H9 (cell line): ENCODE data around the gene DDX21. TPM values are rescaled to one million over a fixed set of nuclear protein-coding genes. Genes with fewer than 3 reads are reported as not detected.

Experiments
- DNase-seq: peaks from one replicate; pipeline ENCODE4 v3.0.0-alpha.2; 2017
- H2AFZ ChIP-seq: one replicate; pipeline ENCODE4 v1.6.1; 2013; ENCODE audit warnings: mild to moderate bottlenecking, low read length, control low read depth, moderate library complexity
- H2AK5ac ChIP-seq: 2 replicates; pipeline ENCODE4 v1.6.1; 2013; ENCODE audit warnings: low read length, control low read depth, mixed read lengths; ENCODE audit not compliant: insufficient read length
- H2BK120ac ChIP-seq: one replicate; pipeline ENCODE4 v1.6.1; 2013; ENCODE audit warnings: low read depth, mild to moderate bottlenecking, low read length, control low read depth, inconsistent platforms; ENCODE audit not compliant: poor library complexity, severe bottlenecking
- H2BK12ac ChIP-seq: 2 replicates; pipeline ENCODE4 v1.6.1; 2013; ENCODE audit warnings: low read length, control low read depth, mixed read lengths, low read depth; ENCODE audit not compliant: insufficient read length
- H2BK15ac ChIP-seq: 2 replicates; pipeline ENCODE4 v1.6.1; 2013; ENCODE audit warnings: low read depth, low read length, control low read depth
- H2BK20ac ChIP-seq: one replicate; pipeline ENCODE4 v1.6.1; 2013; ENCODE audit warnings: low read depth, mild to moderate bottlenecking, low read length, control low read depth, inconsistent platforms; ENCODE audit not compliant: poor library complexity, severe bottlenecking
- H2BK5ac ChIP-seq: 2 replicates; pipeline ENCODE4 v1.6.1; 2013; ENCODE audit warnings: low read length, control low read depth, mixed read lengths; ENCODE audit not compliant: insufficient read length
- H3K14ac ChIP-seq: 2 replicates; pipeline ENCODE4 v1.6.1; 2013; ENCODE audit warnings: low read length, control low read depth; ENCODE audit not compliant: insufficient read depth
- H3K18ac ChIP-seq: 2 replicates; pipeline ENCODE4 v1.6.1; 2013; ENCODE audit warnings: low read depth, mild to moderate bottlenecking, mixed read lengths, low read length, control low read depth; ENCODE audit not compliant: insufficient read length
- H3K23ac ChIP-seq: 2 replicates; pipeline ENCODE4 v1.6.1; 2013; ENCODE audit warnings: low read length, control low read depth, mixed read lengths, low read depth; ENCODE audit not compliant: insufficient read length
- H3K23me2 ChIP-seq: 2 replicates; pipeline ENCODE4 v1.6.1; 2013; ENCODE audit warnings: low read depth, mild to moderate bottlenecking, mixed read lengths, low read length, control low read depth; ENCODE audit not compliant: insufficient read length, poor library complexity, severe bottlenecking
- H3K27ac ChIP-seq: 2 replicates; pipeline ENCODE4 v1.5.1; 2013; ENCODE audit warnings: low read length, control low read depth, mixed read lengths, low read depth; ENCODE audit not compliant: insufficient read length
- H3K27me3 ChIP-seq: 2 replicates; pipeline ENCODE4 v1.6.1; 2013; ENCODE audit warnings: low read length, control low read depth, inconsistent platforms; ENCODE audit not compliant: insufficient read depth
- H3K4ac ChIP-seq: 2 replicates; pipeline ENCODE4 v1.6.1; 2013; ENCODE audit warnings: low read depth, mild to moderate bottlenecking, control low read depth, inconsistent platforms, low read length, moderate library complexity
- H3K4me1 ChIP-seq: 2 replicates; pipeline ENCODE4 v1.6.1; 2013; ENCODE audit warnings: low read length, control low read depth, inconsistent platforms; ENCODE audit not compliant: insufficient read depth
- H3K4me2 ChIP-seq: 2 replicates; pipeline ENCODE4 v1.6.1; 2013; ENCODE audit warnings: low read length, control low read depth, mixed read lengths; ENCODE audit not compliant: insufficient read length, insufficient read depth
- H3K56ac ChIP-seq: 2 replicates; pipeline ENCODE4 v1.6.1; 2013; ENCODE audit warnings: low read depth, mild to moderate bottlenecking, mixed read lengths, low read length, control low read depth; ENCODE audit not compliant: insufficient read length
- H3K79me1 ChIP-seq: 2 replicates; pipeline ENCODE4 v1.6.1; 2013; ENCODE audit warnings: low read depth, mild to moderate bottlenecking, moderate library complexity, low read length, control low read depth, inconsistent platforms; ENCODE audit not compliant: insufficient read depth, poor library complexity, severe bottlenecking
- H3K79me2 ChIP-seq: 2 replicates; pipeline ENCODE4 v1.6.1; 2013; ENCODE audit warnings: low read length, control low read depth, inconsistent platforms; ENCODE audit not compliant: insufficient read depth
- H3K9ac ChIP-seq: 2 replicates; pipeline ENCODE4 v1.6.1; 2013; ENCODE audit warnings: low read length, control low read depth, mixed read lengths; ENCODE audit not compliant: insufficient read length; ENCODE audit errors: extremely low read depth
- H3K9me3 ChIP-seq: one replicate; pipeline ENCODE4 v1.6.1; 2013; ENCODE audit warnings: low read depth, low read length, inconsistent platforms; ENCODE audit not compliant: control insufficient read depth
- H3T11ph ChIP-seq: one replicate; pipeline ENCODE4 v1.6.1; 2013; ENCODE audit warnings: mild to moderate bottlenecking, low read length, control low read depth, inconsistent platforms
- H4K20me1 ChIP-seq: one replicate; pipeline ENCODE4 v1.6.1; 2013; ENCODE audit not compliant: control insufficient read depth, insufficient read length, insufficient read depth
- H4K5ac ChIP-seq: 2 replicates; pipeline ENCODE4 v1.6.1; 2013; ENCODE audit warnings: low read depth, mild to moderate bottlenecking, mixed read lengths, low read length, control low read depth; ENCODE audit not compliant: insufficient read length
- H4K8ac ChIP-seq: replicated peaks from 2 replicates; pipeline ENCODE4 v1.6.1; 2013; ENCODE audit warnings: low read length, control low read depth, mixed read lengths, low read depth; ENCODE audit not compliant: insufficient read length
- H4K91ac ChIP-seq: 2 replicates; pipeline ENCODE4 v1.6.1; 2013; ENCODE audit warnings: low read depth, mild to moderate bottlenecking, moderate library complexity, mixed read lengths, low read length, control low read depth; ENCODE audit not compliant: insufficient read length
- H3K27ac Mint-ChIP-seq, 3 experiments: 2 replicates in 2 of 3; 3 replicates in 1 of 3; pipeline ENCODE4 v1.8.0; 2020 to 2021; ENCODE audit warnings: mixed read lengths in 3 of 3, mild to moderate bottlenecking in 1 of 3, moderate library complexity in 1 of 3
- H3K27me3 Mint-ChIP-seq: 2 replicates; pipeline ENCODE4 v1.8.0; 2021; ENCODE audit warnings: low read depth, mild to moderate bottlenecking, moderate library complexity, mixed read lengths
- H3K36me3 Mint-ChIP-seq, 3 experiments: 2 replicates in 2 of 3; 3 replicates in 1 of 3; pipeline ENCODE4 v1.8.0; 2020 to 2021; ENCODE audit warnings: low read depth in 3 of 3, mixed read lengths in 3 of 3; ENCODE audit not compliant: insufficient read depth in 1 of 3
- H3K4me1 Mint-ChIP-seq, 2 experiments: 2 replicates each; pipeline ENCODE4 v1.8.0; 2020; ENCODE audit warnings: mixed read lengths in 2 of 2
- H3K4me3 Mint-ChIP-seq, 2 experiments: 2 replicates in 1 of 2; 3 replicates in 1 of 2; pipeline ENCODE4 v1.8.0; 2020 to 2021; ENCODE audit warnings: mild to moderate bottlenecking in 2 of 2, mixed read lengths in 2 of 2, moderate library complexity in 1 of 2
- H3K9me3 Mint-ChIP-seq, 2 experiments: 2 replicates in 1 of 2; 3 replicates in 1 of 2; pipeline ENCODE4 v1.8.0; 2020; ENCODE audit warnings: mild to moderate bottlenecking in 2 of 2, mixed read lengths in 2 of 2, moderate library complexity in 1 of 2
- WGBS: extraction: QIAGEN DNeasy Blood & Tissue Kit; methylation state at CpG from one replicate; pipeline ENCODE4 v1.1.7; 2013; ENCODE audit warnings: missing lambda C conversion rate, low lambda C conversion rate, mixed read lengths; ENCODE audit not compliant: insufficient read length; ENCODE audit errors: extremely low coverage; 5-methylcytosine and 5-hydroxymethylcytosine counted together
- total RNA-seq: library from RNA; stranded (reverse); gene quantifications from 2 replicates; pipeline ENCODE4 v1.2.1, GENCODE V29; 2021
- TF ChIP-seq, protein P1 (sequence below): fragments of 200-600 bp; sonication (generic); conservative IDR thresholded peaks from 3 replicates; pipeline ENCODE4 v1.8.0; 2021; ENCODE audit warnings: antibody characterized with exemption, mild to moderate bottlenecking

DDX21 gene
- total RNA-seq, 1 experiment from 2014 or later = 180 TPM

- no peak within 1 kb of the TSS for H2BK120ac ChIP-seq
- H3K14ac ChIP-seq = peak within 1 kb of the TSS; percentile 41
Measured at GRCh38 chr10:68988530-68989316, 32.8 kb downstream of the DDX21 start, which contains the start of gene KIFBP. Gene KIFBP (plus strand): TSS chr10:68988803. CDS start chr10:68988833, 30 bp downstream.

More at GRCh38 chr10:68988530-68989316, 32.8 kb downstream of the DDX21 start, which contains the start of gene KIFBP:
- Histone ChIP-seq H3K4me1 (no peaks in the 10 kb centered on the region; the same call in 1 of the 2 replicates), H2BK5ac (no peak within 1 kb of the TSS), H3K79me2 (peaks cover 19% of the 10 kb centered on the region; the same call in 1 of the 2 replicates), H3K23ac (no peak within 1 kb of the TSS), H3K23me2 (no peaks in the 10 kb centered on the region), H2BK20ac (no peak within 1 kb of the TSS), H3K4ac (no peak within 1 kb of the TSS), H3K4me2 (peak within 1 kb of the TSS; percentile 82), H3T11ph (no peak within 1 kb of the TSS), H4K20me1 (no peaks in the 10 kb centered on the region), H2BK15ac (no peak within 1 kb of the TSS), H3K27ac (no peak within 1 kb of the TSS), H3K18ac (peak within 1 kb of the TSS; percentile 60), H2BK12ac (no peak within 1 kb of the TSS), H3K79me1 (no peaks in the 10 kb centered on the region), H2AK5ac (no peak within 1 kb of the TSS), H3K56ac (no peak within 1 kb of the TSS), H3K9ac (peak within 1 kb of the TSS; percentile 75), H3K27me3 (no peaks in the 10 kb centered on the region), H4K91ac (no peak within 1 kb of the TSS), H4K8ac (no peak within 1 kb of the TSS), H4K5ac (no peak within 1 kb of the TSS), H2AFZ (no peak within 1 kb of the TSS), H3K9me3 (no peaks in the 10 kb centered on the region)
- TF ChIP-seq, protein P1, sequence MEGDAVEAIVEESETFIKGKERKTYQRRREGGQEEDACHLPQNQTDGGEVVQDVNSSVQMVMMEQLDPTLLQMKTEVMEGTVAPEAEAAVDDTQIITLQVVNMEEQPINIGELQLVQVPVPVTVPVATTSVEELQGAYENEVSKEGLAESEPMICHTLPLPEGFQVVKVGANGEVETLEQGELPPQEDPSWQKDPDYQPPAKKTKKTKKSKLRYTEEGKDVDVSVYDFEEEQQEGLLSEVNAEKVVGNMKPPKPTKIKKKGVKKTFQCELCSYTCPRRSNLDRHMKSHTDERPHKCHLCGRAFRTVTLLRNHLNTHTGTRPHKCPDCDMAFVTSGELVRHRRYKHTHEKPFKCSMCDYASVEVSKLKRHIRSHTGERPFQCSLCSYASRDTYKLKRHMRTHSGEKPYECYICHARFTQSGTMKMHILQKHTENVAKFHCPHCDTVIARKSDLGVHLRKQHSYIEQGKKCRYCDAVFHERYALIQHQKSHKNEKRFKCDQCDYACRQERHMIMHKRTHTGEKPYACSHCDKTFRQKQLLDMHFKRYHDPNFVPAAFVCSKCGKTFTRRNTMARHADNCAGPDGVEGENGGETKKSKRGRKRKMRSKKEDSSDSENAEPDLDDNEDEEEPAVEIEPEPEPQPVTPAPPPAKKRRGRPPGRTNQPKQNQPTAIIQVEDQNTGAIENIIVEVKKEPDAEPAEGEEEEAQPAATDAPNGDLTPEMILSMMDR = peak; percentile 57
- no CpG with 5 or more reads among the region's 62 CpGs for WGBS
- peak; percentile 97 for DNase-seq
- Mint-ChIP-seq H3K4me1 (peaks cover 19 to 25% of the 10 kb centered on the region in 2 experiments), H3K27ac (peak within 1 kb of the TSS; percentile 96 to 99 (median 98)), H3K36me3 (peaks cover 5 to 44% (median 23%) of the 10 kb centered on the region in 3 experiments; a peak in 6 of 7 replicates), H3K4me3 (peak within 1 kb of the TSS; percentile 95 to 100), H3K9me3 (no peaks in the 10 kb centered on the region), H3K27me3 (no peaks in the 10 kb centered on the region; the same call in 1 of the 2 replicates)
